ENCODE data around the gene TLCD3A.
"Not testable (repeated sequence)": the region's sequence is repeated elsewhere in the genome, so short reads cannot be mapped to it uniquely, and the experiment has no call there.

- not testable (repeated sequence) for TF ChIP-seq CTCF (conservative IDR thresholded peaks at IDR 0.05 in 1 of 2, IDR thresholded peaks at IDR 0.05 in 1 of 2; ENCODE audit: low read depth in 1 of 2, low read length in 2 of 2); EZH2 (IDR thresholded peaks at IDR 0.05; ENCODE audit: low read length, missing control alignments)
Observed at GRCh38 chr17:790874-791247, 58.5 kb downstream of the TLCD3A start.

Measured in fibroblast of lung (primary cell).